Activated CD8-positive, alpha-beta memory T cell treated with anti-CD3 and anti-CD28 coated beads, Interleukin-2, amount 50 U/mL, for 24 hours (primary cell): Measurements from ENCODE around the gene ETNK1.
"Not testable (repeated sequence)": the region's sequence is repeated elsewhere in the genome, so short reads cannot be mapped to it uniquely, and the experiment has no call there.

Source experiments
- DNase-seq: peaks from one replicate; pipeline ENCODE4 v3.0.0-alpha.2; 2020; ENCODE audit errors: extremely low read depth

ETNK1 gene

GRCh38 chr12:22687361-22688076 is 62.5 kb downstream of the ETNK1 start:
- DNase-seq, result no peak

- DNase-seq, result no peak
These were observed 64.9 kb downstream of the ETNK1 start for GRCh38 chr12:22689876-22690275.

GRCh38 chr12:22691319-22691718 is 66.3 kb downstream of the ETNK1 start:
- no peak for DNase-seq

GRCh38 chr12:22692467-22692866 is 67.5 kb downstream of the ETNK1 start:
- not testable (repeated sequence) for DNase-seq

- DNase-seq, result no peak
These were observed 68.1 kb downstream of the ETNK1 start for GRCh38 chr12:22692964-22693555.

- DNase-seq, result no peak
These were observed 73.6 kb downstream of the ETNK1 start for GRCh38 chr12:22698576-22698975.

GRCh38 chr12:22699705-22700104 is 74.7 kb downstream of the ETNK1 start:
- not testable (repeated sequence) for DNase-seq

GRCh38 chr12:22700106-22700505 is 75.1 kb downstream of the ETNK1 start:
- no peak for DNase-seq

GRCh38 chr12:22701216-22701809 is 76.3 kb downstream of the ETNK1 start:
- DNase-seq, result not testable (repeated sequence)

GRCh38 chr12:22702690-22703089 is 77.7 kb downstream of the ETNK1 start:
- DNase-seq, result no peak

- no peak for DNase-seq
These were observed 84.3 kb downstream of the ETNK1 start for GRCh38 chr12:22709292-22709691.

- DNase-seq, result no peak
These were observed 87.1 kb downstream of the ETNK1 start for GRCh38 chr12:22712083-22712482.

GRCh38 chr12:22715254-22715653 is 90.3 kb downstream of the ETNK1 start:
- DNase-seq, result no peak

- no peak for DNase-seq
These were observed 94.8 kb downstream of the ETNK1 start for GRCh38 chr12:22719745-22720144.

GRCh38 chr12:22722081-22722480 is 97.1 kb downstream of the ETNK1 start:
- no peak for DNase-seq

GRCh38 chr12:22722779-22723178 is 97.8 kb downstream of the ETNK1 start:
- no peak for DNase-seq

GRCh38 chr12:22728987-22729386 is 104.0 kb downstream of the ETNK1 start:
- no peak for DNase-seq

GRCh38 chr12:22729431-22729956 is 104.5 kb downstream of the ETNK1 start:
- no peak for DNase-seq

- DNase-seq, result no peak
These were observed 105.0 kb downstream of the ETNK1 start for GRCh38 chr12:22729957-22730443.

- DNase-seq, result no peak
These were observed 106.3 kb downstream of the ETNK1 start for GRCh38 chr12:22731236-22731635.

- no peak for DNase-seq
These were observed 108.8 kb downstream of the ETNK1 start for GRCh38 chr12:22733756-22734155.

- DNase-seq, result no peak
These were observed 114.0 kb downstream of the ETNK1 start for GRCh38 chr12:22738945-22739344.
